ENCODE measurements around the gene KRTAP5-2.

DNA sequence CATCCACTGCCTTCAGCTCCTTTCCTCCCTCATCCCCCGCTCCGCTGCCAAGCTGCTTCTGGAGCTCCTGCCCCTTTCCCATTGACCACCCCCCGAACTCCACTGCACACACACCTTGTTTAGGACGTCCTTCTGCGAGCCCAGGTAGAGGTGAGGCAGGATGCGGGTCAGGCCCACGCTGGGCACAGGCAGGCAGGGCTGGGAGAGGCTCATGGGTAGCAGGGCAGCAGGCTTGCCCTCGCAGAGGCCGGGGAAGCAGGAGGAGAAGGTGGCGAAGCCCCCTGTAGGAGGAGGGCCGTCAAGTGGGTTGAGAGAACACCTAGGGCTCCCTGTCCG lies 39.4 kb downstream of the KRTAP5-2 start:
- TF ChIP-seq POLR2A (IDR thresholded peaks at IDR 0.05), result no peak
- TF ChIP-seq POLR2AphosphoS5 (IDR thresholded peaks at IDR 0.05), result no peak

Data from prostate gland (tissue), 1 donor.